ENCODE results near the gene RUFY3. TPM values are rescaled to one million over a fixed set of nuclear protein-coding genes. Genes with fewer than 3 reads are reported as not detected.

RUFY3 gene
- total and polyA plus RNA-seq, 5 donors from 2014 or later: 0.79 to 14.9 (median 1.8) TPM

DNA sequence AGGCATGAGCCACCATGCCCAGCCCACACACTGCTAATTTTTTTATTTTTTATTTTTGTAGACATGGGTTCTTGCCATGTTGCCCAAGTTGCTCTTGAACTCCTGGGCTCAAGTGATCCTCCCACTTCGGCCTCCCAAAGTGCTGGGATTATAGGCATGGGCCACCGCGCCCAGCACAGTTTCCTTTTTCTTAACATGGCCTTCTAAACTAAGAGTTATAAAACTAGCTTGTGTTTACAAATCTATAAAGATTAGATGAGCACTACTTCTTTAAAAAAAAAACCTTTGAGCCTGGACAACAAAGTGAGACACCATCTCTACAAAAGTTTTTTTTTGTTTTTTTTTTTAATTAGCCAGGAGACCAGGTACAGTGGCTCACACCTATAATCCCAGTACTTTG is 107.3 kb downstream of the RUFY3 start:
- no peak overlapping the region for H3K4me3 Mint-ChIP-seq
- Histone ChIP-seq H3K4me1 (ENCODE audit: control insufficient read depth, insufficient read depth, low read length, poor library complexity, severe bottlenecking) (no peaks in the 10 kb centered on the region), H3K27ac (ENCODE audit: insufficient read depth, low read length, poor library complexity, severe bottlenecking) (no peak overlapping the region), H3K4me3 (ENCODE audit: low read depth, low read length) (no peak overlapping the region), H3K9me3 (ENCODE audit: control insufficient read depth in 2 of 2, low read length in 2 of 2) (no peaks in the 10 kb centered on the region), H3K27me3 (ENCODE audit: control insufficient read depth, insufficient read depth, low read length) (no peaks in the 10 kb centered on the region), H3K36me3 (ENCODE audit: control insufficient read depth, insufficient read depth, low read length) (peaks cover 83% of the 10 kb centered on the region)
- H3K36me3 Mint-ChIP-seq: peaks cover 45% of the 10 kb centered on the region
- ATAC-seq (ENCODE audit: low read depth in 2 of 2) (no peak), DNase-seq (no peak)
- no peaks in the 10 kb centered on the region for H3K27me3 Mint-ChIP-seq
- H3K4me1 Mint-ChIP-seq: peaks cover 7 to 14% (median 13%) of the 10 kb centered on the region in 4 donors
- no peaks in the 10 kb centered on the region for H3K9me3 Mint-ChIP-seq
- no peak overlapping the region for H3K27ac Mint-ChIP-seq

DNA sequence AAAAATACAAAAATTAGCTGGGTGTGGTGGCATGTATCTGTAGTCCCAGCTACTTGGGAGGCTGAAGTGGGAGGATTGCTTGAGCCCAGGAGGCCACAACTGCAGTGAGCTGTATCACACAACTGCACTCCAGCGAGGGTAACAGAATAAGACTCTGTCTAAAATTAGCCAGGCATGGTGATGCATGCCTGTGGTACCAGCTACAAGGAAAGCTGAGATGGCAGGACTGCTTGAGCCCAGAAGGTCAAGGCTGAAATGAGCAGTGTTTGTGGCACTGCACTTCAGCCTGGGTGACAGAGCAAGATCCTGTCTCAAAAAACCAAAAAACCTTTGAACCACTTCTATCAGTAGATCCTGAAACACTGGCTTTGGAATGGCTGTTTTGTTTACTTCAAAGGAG is 107.7 kb downstream of the RUFY3 start:
- peaks cover 81% of the 10 kb centered on the region for H3K36me3 ChIP-seq (ENCODE audit: control insufficient read depth, insufficient read depth, low read length)
- H3K27me3 Mint-ChIP-seq: no peaks in the 10 kb centered on the region
- H3K9me3 Mint-ChIP-seq: no peaks in the 10 kb centered on the region
- ATAC-seq (ENCODE audit: low read depth in 2 of 2): no peak
- no peak for DNase-seq
- H3K27ac ChIP-seq (ENCODE audit: insufficient read depth, low read length, poor library complexity, severe bottlenecking): no peak overlapping the region
- no peak overlapping the region for H3K4me3 Mint-ChIP-seq
- H3K27ac Mint-ChIP-seq: peak overlapping the region in 1 of 3 donors; percentile 56
- H3K9me3 ChIP-seq (ENCODE audit: control insufficient read depth in 2 of 2, low read length in 2 of 2): no peaks in the 10 kb centered on the region
- no peaks in the 10 kb centered on the region for H3K27me3 ChIP-seq (ENCODE audit: control insufficient read depth, insufficient read depth, low read length)
- peaks cover 7 to 18% (median 15%) of the 10 kb centered on the region in 4 donors for H3K4me1 Mint-ChIP-seq
- peaks cover 43% of the 10 kb centered on the region for H3K36me3 Mint-ChIP-seq
- H3K4me3 ChIP-seq (ENCODE audit: low read depth, low read length): no peak overlapping the region
- no peaks in the 10 kb centered on the region for H3K4me1 ChIP-seq (ENCODE audit: control insufficient read depth, insufficient read depth, low read length, poor library complexity, severe bottlenecking)

DNA sequence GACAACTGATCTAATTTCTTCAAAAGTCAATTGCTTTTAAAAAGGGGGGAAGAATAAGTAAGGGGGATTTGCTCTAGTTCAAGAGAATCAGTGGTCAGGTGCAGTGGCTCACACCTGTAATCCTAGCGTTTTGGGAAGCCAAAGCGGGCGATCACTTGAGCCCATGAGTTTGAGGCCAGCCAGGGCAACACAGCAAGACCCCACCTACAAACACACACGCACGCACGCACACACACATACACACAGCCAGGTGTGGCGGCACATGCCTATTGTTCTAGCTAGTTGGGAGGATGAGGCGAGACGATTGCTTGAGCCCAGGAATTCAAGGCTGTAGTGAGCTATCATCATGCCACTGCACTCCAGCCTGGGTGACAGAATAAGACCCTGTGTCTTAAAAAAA is 108.3 kb downstream of the RUFY3 start:
- H3K4me3 ChIP-seq (ENCODE audit: low read depth, low read length): no peak overlapping the region
- Mint-ChIP-seq H3K4me3 (no peak overlapping the region), H3K27me3 (no peaks in the 10 kb centered on the region), H3K4me1 (peaks cover 11 to 21% (median 17%) of the 10 kb centered on the region in 4 donors), H3K36me3 (peaks cover 47% of the 10 kb centered on the region), H3K27ac (peak overlapping the region in 2 of 3 donors; percentile 52 to 62), H3K9me3 (no peaks in the 10 kb centered on the region)
- no peaks in the 10 kb centered on the region for H3K4me1 ChIP-seq (ENCODE audit: control insufficient read depth, insufficient read depth, low read length, poor library complexity, severe bottlenecking)
- no peaks in the 10 kb centered on the region for H3K9me3 ChIP-seq (ENCODE audit: control insufficient read depth in 2 of 2, low read length in 2 of 2)
- peaks cover 81% of the 10 kb centered on the region for H3K36me3 ChIP-seq (ENCODE audit: control insufficient read depth, insufficient read depth, low read length)
- ATAC-seq (ENCODE audit: low read depth in 2 of 2) (no peak), DNase-seq (no peak)
- no peak overlapping the region for H3K27ac ChIP-seq (ENCODE audit: insufficient read depth, low read length, poor library complexity, severe bottlenecking)
- no peaks in the 10 kb centered on the region for H3K27me3 ChIP-seq (ENCODE audit: control insufficient read depth, insufficient read depth, low read length)

DNA sequence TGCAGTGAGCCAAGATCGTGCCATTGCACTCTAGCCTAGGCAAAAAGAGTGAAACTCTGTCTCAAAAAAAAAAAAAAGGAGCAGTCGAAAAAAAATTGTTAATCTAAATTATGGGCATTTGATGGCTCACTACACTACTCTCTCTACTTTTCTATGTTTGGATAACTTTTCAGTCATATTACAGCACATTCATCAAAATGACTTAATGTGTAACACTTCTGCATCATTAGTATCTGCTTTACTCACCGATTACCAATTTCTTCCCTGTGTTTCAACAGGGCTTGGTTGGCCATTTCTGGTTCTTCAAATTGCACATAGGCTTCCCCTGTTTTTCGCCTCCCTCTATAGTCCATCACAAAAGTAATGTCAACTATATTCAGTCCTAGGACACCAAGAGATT is 109.5 kb downstream of the RUFY3 start:
- H3K4me3 ChIP-seq (ENCODE audit: low read depth, low read length): no peak overlapping the region
- Mint-ChIP-seq H3K4me1 (peaks cover 12 to 28% (median 20%) of the 10 kb centered on the region in 4 donors), H3K27me3 (no peaks in the 10 kb centered on the region), H3K9me3 (no peaks in the 10 kb centered on the region), H3K36me3 (peaks cover 41% of the 10 kb centered on the region), H3K4me3 (no peak overlapping the region), H3K27ac (peak overlapping the region in 1 of 3 donors; percentile 65)
- DNase-seq (no peak), ATAC-seq (ENCODE audit: low read depth in 2 of 2) (no peak)
- peaks cover 69% of the 10 kb centered on the region for H3K36me3 ChIP-seq (ENCODE audit: control insufficient read depth, insufficient read depth, low read length)
- H3K4me1 ChIP-seq (ENCODE audit: control insufficient read depth, insufficient read depth, low read length, poor library complexity, severe bottlenecking): peaks cover 6% of the 10 kb centered on the region
- H3K9me3 ChIP-seq (ENCODE audit: control insufficient read depth in 2 of 2, low read length in 2 of 2): no peaks in the 10 kb centered on the region
- H3K27ac ChIP-seq (ENCODE audit: insufficient read depth, low read length, poor library complexity, severe bottlenecking): no peak overlapping the region
- H3K27me3 ChIP-seq (ENCODE audit: control insufficient read depth, insufficient read depth, low read length): no peaks in the 10 kb centered on the region

DNA sequence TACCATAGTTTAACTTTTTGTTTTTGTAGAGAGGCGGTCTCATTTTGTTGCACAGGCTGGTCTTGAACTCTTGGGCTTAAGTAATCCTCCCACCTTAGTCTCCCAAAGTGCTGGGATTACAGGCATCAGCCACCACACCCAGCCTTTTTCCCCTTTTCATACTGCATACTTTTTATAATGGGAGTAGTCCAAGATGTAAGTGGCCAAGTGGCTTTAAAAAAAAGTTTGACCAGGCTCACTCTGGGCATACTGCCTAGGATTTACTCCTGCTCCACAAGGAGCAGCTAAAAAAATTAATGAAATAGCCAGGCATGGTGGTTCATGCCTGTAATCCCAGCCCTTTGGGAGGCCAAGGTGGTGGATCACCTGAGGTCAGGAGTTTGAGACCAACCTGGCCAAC is 111.9 kb downstream of the RUFY3 start:
- no peaks in the 10 kb centered on the region for H3K9me3 ChIP-seq (ENCODE audit: control insufficient read depth in 2 of 2, low read length in 2 of 2)
- H3K4me1 Mint-ChIP-seq: peaks cover 18 to 44% (median 32%) of the 10 kb centered on the region in 4 donors
- DNase-seq (no peak), ATAC-seq (ENCODE audit: low read depth in 2 of 2) (no peak)
- peaks cover 42% of the 10 kb centered on the region for H3K36me3 Mint-ChIP-seq
- no peaks in the 10 kb centered on the region for H3K27me3 ChIP-seq (ENCODE audit: control insufficient read depth, insufficient read depth, low read length)
- no peaks in the 10 kb centered on the region for H3K27me3 Mint-ChIP-seq
- H3K4me1 ChIP-seq (ENCODE audit: control insufficient read depth, insufficient read depth, low read length, poor library complexity, severe bottlenecking): peaks cover 27% of the 10 kb centered on the region
- H3K9me3 Mint-ChIP-seq: no peaks in the 10 kb centered on the region
- H3K27ac Mint-ChIP-seq: peak overlapping the region in 1 of 3 donors; percentile 38
- no peak overlapping the region for H3K4me3 Mint-ChIP-seq
- no peak overlapping the region for H3K4me3 ChIP-seq (ENCODE audit: low read depth, low read length)
- no peak overlapping the region for H3K27ac ChIP-seq (ENCODE audit: insufficient read depth, low read length, poor library complexity, severe bottlenecking)
- peaks cover 52% of the 10 kb centered on the region for H3K36me3 ChIP-seq (ENCODE audit: control insufficient read depth, insufficient read depth, low read length)

DNA sequence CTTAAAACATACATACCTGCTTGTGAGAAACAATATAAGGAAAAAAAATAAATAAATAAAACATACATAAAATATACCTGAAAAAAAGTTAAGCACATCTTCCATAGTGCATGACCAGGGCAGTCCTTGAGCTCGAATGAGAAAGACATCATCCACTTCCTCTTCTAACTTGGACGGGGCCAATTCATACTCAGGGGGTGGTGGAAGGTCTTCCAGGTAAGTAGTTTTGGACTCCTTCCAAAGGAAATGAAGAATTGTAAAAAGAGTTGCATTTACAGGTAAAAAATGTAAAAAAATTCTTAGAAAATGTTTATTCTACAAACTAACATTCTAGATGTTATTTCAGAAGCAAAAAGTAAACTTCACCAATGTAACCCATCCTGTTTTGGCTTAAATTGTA is 114.3 kb downstream of the RUFY3 start:
- Mint-ChIP-seq H3K9me3 (no peaks in the 10 kb centered on the region), H3K4me3 (peak overlapping the region in 3 of 4 donors; percentile 74 to 97 (median 94)), H3K27ac (peak overlapping the region in 1 of 3 donors; percentile 52), H3K36me3 (peaks cover 33% of the 10 kb centered on the region), H3K27me3 (no peaks in the 10 kb centered on the region), H3K4me1 (peaks cover 18 to 49% (median 32%) of the 10 kb centered on the region in 4 donors)
- DNase-seq (no peak), ATAC-seq (ENCODE audit: low read depth in 2 of 2) (no peak)
- Histone ChIP-seq H3K27me3 (ENCODE audit: control insufficient read depth, insufficient read depth, low read length) (no peaks in the 10 kb centered on the region), H3K27ac (ENCODE audit: insufficient read depth, low read length, poor library complexity, severe bottlenecking) (no peak overlapping the region), H3K4me3 (ENCODE audit: low read depth, low read length) (peak overlapping the region; percentile 55), H3K9me3 (ENCODE audit: control insufficient read depth in 2 of 2, low read length in 2 of 2) (no peaks in the 10 kb centered on the region), H3K4me1 (ENCODE audit: control insufficient read depth, insufficient read depth, low read length, poor library complexity, severe bottlenecking) (peaks cover 30% of the 10 kb centered on the region), H3K36me3 (ENCODE audit: control insufficient read depth, insufficient read depth, low read length) (peaks cover 34% of the 10 kb centered on the region)

DNA sequence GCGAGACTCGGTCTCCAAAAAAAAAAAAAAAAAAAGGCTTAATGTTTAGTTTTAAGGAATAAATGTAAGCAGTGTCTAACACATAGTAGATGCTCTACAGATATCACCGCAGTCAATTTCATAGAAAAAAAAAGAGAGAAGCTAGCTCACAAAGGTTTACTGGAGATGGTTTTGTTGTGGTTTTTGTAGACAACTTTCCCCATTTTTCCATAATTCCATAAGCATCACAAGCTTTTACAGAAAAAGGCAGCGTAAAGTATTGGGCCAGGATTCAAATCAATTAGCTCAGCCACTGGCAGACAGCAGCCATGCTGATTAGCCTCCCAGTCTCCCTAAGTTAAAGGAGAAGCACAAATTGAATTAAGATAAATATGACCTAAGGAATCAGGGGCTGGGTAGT is 116.4 kb downstream of the RUFY3 start:
- ATAC-seq (ENCODE audit: low read depth in 2 of 2) (no peak), DNase-seq (no peak)
- Histone ChIP-seq H3K27ac (ENCODE audit: insufficient read depth, low read length, poor library complexity, severe bottlenecking) (no peak overlapping the region), H3K4me1 (ENCODE audit: control insufficient read depth, insufficient read depth, low read length, poor library complexity, severe bottlenecking) (peaks cover 30% of the 10 kb centered on the region), H3K9me3 (ENCODE audit: control insufficient read depth in 2 of 2, low read length in 2 of 2) (no peaks in the 10 kb centered on the region), H3K27me3 (ENCODE audit: control insufficient read depth, insufficient read depth, low read length) (no peaks in the 10 kb centered on the region), H3K4me3 (ENCODE audit: low read depth, low read length) (peak overlapping the region; percentile 88), H3K36me3 (ENCODE audit: control insufficient read depth, insufficient read depth, low read length) (peaks cover 14% of the 10 kb centered on the region)
- H3K27ac Mint-ChIP-seq: peak overlapping the region; percentile 56 to 98 (median 95)
- no peaks in the 10 kb centered on the region for H3K27me3 Mint-ChIP-seq
- H3K9me3 Mint-ChIP-seq: no peaks in the 10 kb centered on the region
- H3K4me1 Mint-ChIP-seq: peaks cover 18 to 61% (median 37%) of the 10 kb centered on the region in 4 donors
- peaks cover 17% of the 10 kb centered on the region for H3K36me3 Mint-ChIP-seq
- peak overlapping the region; percentile 85 to 97 (median 97) for H3K4me3 Mint-ChIP-seq

Data from CD4-positive, CD25-positive, alpha-beta regulatory T cell (primary cell).